OCI-LY1 (cell line): ENCODE results near the gene VAMP5.

ENCODE experiments used
- H2AFZ ChIP-seq: fragments of 200-600 bp; sonication (generic), shearing (Covaris generic); 2 replicates; pipeline ENCODE4 v1.6.0; 2014; ENCODE audit warnings: antibody characterized with exemption, mild to moderate bottlenecking, low read length
- H3F3A ChIP-seq: fragments of 200-600 bp; sonication (generic), shearing (Covaris generic); 2 replicates; pipeline ENCODE4 v1.6.0; 2014; ENCODE audit warnings: mild to moderate bottlenecking, antibody characterized with exemption, low read length, moderate library complexity; ENCODE audit not compliant: insufficient read depth
- H3K27ac ChIP-seq: fragments of 200-600 bp; sonication (generic); 2 replicates; pipeline ENCODE4 v1.5.1; 2014; ENCODE audit warnings: low read length, mixed run types, mild to moderate bottlenecking, low read depth; ENCODE audit not compliant: poor library complexity, severe bottlenecking
- H3K27me3 ChIP-seq: fragments of 200-600 bp; sonication (generic); 2 replicates; pipeline ENCODE4 v1.6.0; 2014; ENCODE audit warnings: antibody characterized with exemption, mild to moderate bottlenecking, low read length, moderate library complexity; ENCODE audit not compliant: insufficient read depth
- H3K36me3 ChIP-seq: fragments of 200-600 bp; sonication (generic); 2 replicates; pipeline ENCODE4 v1.6.1; 2014; ENCODE audit warnings: mild to moderate bottlenecking, antibody characterized with exemption, low read length, moderate library complexity, mixed read lengths; ENCODE audit not compliant: insufficient read depth
- H3K4me1 ChIP-seq: fragments of 200-600 bp; sonication (generic); 2 replicates; pipeline ENCODE4 v1.5.1; 2014; ENCODE audit warnings: mild to moderate bottlenecking, low read length, moderate library complexity; ENCODE audit not compliant: insufficient read depth, severe bottlenecking
- H3K4me2 ChIP-seq: fragments of 200-600 bp; sonication (generic), shearing (Covaris generic); 2 replicates; pipeline ENCODE4 v1.6.1; 2014; ENCODE audit warnings: low read length
- H3K4me3 ChIP-seq: fragments of 200-600 bp; sonication (generic); 2 replicates; pipeline ENCODE4 v1.5.1; 2014; ENCODE audit warnings: low read length, low read depth, mild to moderate bottlenecking, mixed read lengths; ENCODE audit not compliant: poor library complexity, severe bottlenecking
- H3K79me2 ChIP-seq: fragments of 200-600 bp; shearing (Covaris generic); 2 replicates; pipeline ENCODE4 v1.6.1; 2016; ENCODE audit warnings: mixed run types, low read length, mixed read lengths; ENCODE audit not compliant: insufficient read depth
- H3K9ac ChIP-seq: fragments of 200-600 bp; sonication (generic), shearing (Covaris generic); 2 replicates; pipeline ENCODE4 v1.6.1; 2014; ENCODE audit warnings: mild to moderate bottlenecking, low read length, mixed read lengths
- H3K9me2 ChIP-seq: fragments of 200-600 bp; sonication (generic), shearing (Covaris generic); 2 replicates; pipeline ENCODE4 v1.6.1; 2014; ENCODE audit warnings: low read depth, mild to moderate bottlenecking, low read length, mixed read lengths
- H3K9me3 ChIP-seq: fragments of 200-600 bp; shearing (Covaris generic); 2 replicates; pipeline ENCODE4 v1.6.1; 2014; ENCODE audit warnings: low read length, mixed read lengths
- H4K20me1 ChIP-seq: fragments of 200-600 bp; sonication (generic), shearing (Covaris generic); 2 replicates; pipeline ENCODE4 v1.6.0; 2016; ENCODE audit warnings: mild to moderate bottlenecking, low read length; ENCODE audit not compliant: insufficient read depth
- CTCF ChIP-seq: fragments of 200-600 bp; sonication (generic), shearing (Covaris generic); IDR thresholded peaks from 2 replicates; pipeline ENCODE4 v1.5.1; 2017; ENCODE audit warnings: mild to moderate bottlenecking, antibody characterized with exemption, low read length, moderate library complexity, mixed read lengths
- EZH2 ChIP-seq: fragments of 200-600 bp; sonication (generic), shearing (Covaris generic); IDR thresholded peaks from 2 replicates; pipeline ENCODE4 v1.8.0; 2017; ENCODE audit warnings: borderline replicate concordance, mixed run types, mild to moderate bottlenecking, antibody characterized with exemption, low read length, moderate library complexity, mixed read lengths

Gene VAMP5

GRCh38 chr2:85584857-85585780 lies 888 bp downstream of the VAMP5 start:
- Histone ChIP-seq H3K9ac (no peak overlapping the region), H3K9me2 (no peaks in the 10 kb centered on the region), H3K27ac (no peak overlapping the region), H4K20me1 (no peaks in the 10 kb centered on the region), H3K79me2 (no peaks in the 10 kb centered on the region), H3K4me3 (no peak overlapping the region), H3K27me3 (no peaks in the 10 kb centered on the region), H3K4me2 (no peak overlapping the region), H3K36me3 (peaks cover 44% of the 10 kb centered on the region), H3K9me3 (no peaks in the 10 kb centered on the region), H3K4me1 (peaks cover 7% of the 10 kb centered on the region), H3F3A (no peaks in the 10 kb centered on the region), H2AFZ (no peak overlapping the region)
- TF ChIP-seq CTCF (no peak), EZH2 (no peak)

- Histone ChIP-seq H3K36me3 (peaks cover 39% of the 10 kb centered on the region), H3K27ac (no peak overlapping the region), H3K4me3 (no peak overlapping the region), H3K4me2 (no peak overlapping the region), H3K9me2 (no peaks in the 10 kb centered on the region), H3K27me3 (no peaks in the 10 kb centered on the region), H4K20me1 (no peaks in the 10 kb centered on the region), H3K9me3 (no peaks in the 10 kb centered on the region), H3F3A (no peaks in the 10 kb centered on the region), H3K9ac (no peak overlapping the region), H2AFZ (no peak overlapping the region), H3K79me2 (no peaks in the 10 kb centered on the region), H3K4me1 (peaks cover 7% of the 10 kb centered on the region)
- no peak for TF ChIP-seq CTCF
Observed at GRCh38 chr2:85585781-85586105, 1.5 kb downstream of the VAMP5 start.

GRCh38 chr2:85588236-85588635 lies 4.0 kb downstream of the VAMP5 start:
- Histone ChIP-seq H3K27me3 (no peaks in the 10 kb centered on the region), H3K4me2 (no peak overlapping the region), H3K9me2 (no peaks in the 10 kb centered on the region), H3K4me3 (no peak overlapping the region), H3K4me1 (peaks cover 7% of the 10 kb centered on the region), H3F3A (no peaks in the 10 kb centered on the region), H2AFZ (no peak overlapping the region), H3K27ac (no peak overlapping the region), H3K79me2 (no peaks in the 10 kb centered on the region), H3K9ac (no peak overlapping the region), H3K36me3 (peaks cover 15% of the 10 kb centered on the region), H4K20me1 (no peaks in the 10 kb centered on the region), H3K9me3 (no peaks in the 10 kb centered on the region)
- TF ChIP-seq CTCF (no peak), EZH2 (no peak)
